Fibroblast of gingiva (primary cell): ENCODE measurements around the gene RALB.
A peak's percentile ranks its signal among the peaks of the same experiment; 100 is the strongest.
"Not testable (repeated sequence)": the region's sequence is repeated elsewhere in the genome, so short reads cannot be mapped to it uniquely, and the experiment has no call there.

Source experiments
- DNase-seq: peaks from one replicate; pipeline ENCODE4 v3.0.0-alpha.2; 2011; ENCODE audit warnings: low read depth

The RALB gene

GRCh38 chr2:120243211-120243610, 9.4 kb upstream of the RALB start:
- DNase-seq, result no peak

GRCh38 chr2:120243875-120244553, 8.6 kb upstream of the RALB start:
- DNase-seq, result no peak

- DNase-seq, result no peak
Measured at GRCh38 chr2:120244656-120245519, 7.8 kb upstream of the RALB start.

- DNase-seq, result no peak
Measured at GRCh38 chr2:120245520-120246332, 6.9 kb upstream of the RALB start.

- no peak for DNase-seq
Measured at GRCh38 chr2:120246546-120247300, 5.9 kb upstream of the RALB start.

- no peak for DNase-seq
Measured at GRCh38 chr2:120247851-120248250, 4.8 kb upstream of the RALB start.

- no peak for DNase-seq
Measured at GRCh38 chr2:120250640-120251039, 2.0 kb upstream of the RALB start.

GRCh38 chr2:120251078-120251477, 1.6 kb upstream of the RALB start:
- DNase-seq, result no peak

- DNase-seq, result no peak
Measured at GRCh38 chr2:120251880-120252224, 800 bp upstream of the RALB start.

- peak; percentile 85 for DNase-seq
Measured at GRCh38 chr2:120253021-120253882, 600 bp downstream of the RALB start.

- DNase-seq, result no peak
Measured at GRCh38 chr2:120254178-120254577, 1.5 kb downstream of the RALB start.

- DNase-seq, result no peak
Measured at GRCh38 chr2:120255071-120255470, 2.4 kb downstream of the RALB start.

- DNase-seq, result no peak
Measured at GRCh38 chr2:120255986-120256650, 3.5 kb downstream of the RALB start.

GRCh38 chr2:120256651-120257000, 4.0 kb downstream of the RALB start:
- DNase-seq, result no peak

- no peak for DNase-seq
Measured at GRCh38 chr2:120257522-120257921, 4.9 kb downstream of the RALB start.

GRCh38 chr2:120258196-120258595, 5.5 kb downstream of the RALB start:
- DNase-seq, result no peak

GRCh38 chr2:120259939-120260338, 7.3 kb downstream of the RALB start:
- not testable (repeated sequence) for DNase-seq

- DNase-seq, result no peak
Measured at GRCh38 chr2:120260736-120261135, 8.1 kb downstream of the RALB start.

GRCh38 chr2:120261387-120262006, 8.8 kb downstream of the RALB start:
- DNase-seq, result no peak

- no peak for DNase-seq
Measured at GRCh38 chr2:120262150-120262549, 9.5 kb downstream of the RALB start.
